Heart left ventricle (tissue), 13 donors: ENCODE measurements around the gene SMAD3.

Experiments used
- POLR2A ChIP-seq, 2 donors: fragments of 450-650 bp; IDR thresholded peaks; one replicate each; pipeline ENCODE4 v1.6.1; 2017; ENCODE audit warnings: antibody characterized with exemption in 2 of 2, mild to moderate bottlenecking in 2 of 2, moderate library complexity in 2 of 2
- TF ChIP-seq, protein P1 (sequence below), 12 donors: fragments of 200-600 bp; sonication (generic) in 4 of 12; IDR thresholded peaks; one replicate each; pipeline versions ENCODE4 v1.5.0 to v1.8.0; 2018 to 2022; ENCODE audit warnings: antibody characterized with exemption in 12 of 12, mild to moderate bottlenecking in 5 of 12
- donor health status: ischemic (EF 13 %, LVEDD 7.1; RV severe dilation, severe dysfunction).
- donor health status: DM: no; HTN: yes; CAD: no.
- donor health status: DM: no; HTN: no; CAD: no.
- donor health status: ischemic (EF 25% LVEDD 6.9; RV normal size, moderate dysfunction).
- donor health status: ischemic (EF 25% LVEDD 5.7; RV mildly dilated, moderate dysfunction).
- donor health status: ischemic (EF 35%, LVEDD 5.7; RV mildly dilated, moderate dysfunction).
- donor health status: nonischemic (EF 11% LVEDD 7.7; RV severe dilation, severe dysfunction).
- donor health status: DM: yes; HTN: yes; CAD: no.
- donor health status: PGD.
- donor health status: ischemic (EF 29% LVEDD 5.4; RV normal size, mild dysfunction).
- donor health status: nonischemic (EF 23%, LVEDD 6.1; RV moderate dilation, normal function).

GRCh38 chr15:67114846-67115585 is 49.6 kb downstream of the SMAD3 start:
- TF ChIP-seq, protein P1, sequence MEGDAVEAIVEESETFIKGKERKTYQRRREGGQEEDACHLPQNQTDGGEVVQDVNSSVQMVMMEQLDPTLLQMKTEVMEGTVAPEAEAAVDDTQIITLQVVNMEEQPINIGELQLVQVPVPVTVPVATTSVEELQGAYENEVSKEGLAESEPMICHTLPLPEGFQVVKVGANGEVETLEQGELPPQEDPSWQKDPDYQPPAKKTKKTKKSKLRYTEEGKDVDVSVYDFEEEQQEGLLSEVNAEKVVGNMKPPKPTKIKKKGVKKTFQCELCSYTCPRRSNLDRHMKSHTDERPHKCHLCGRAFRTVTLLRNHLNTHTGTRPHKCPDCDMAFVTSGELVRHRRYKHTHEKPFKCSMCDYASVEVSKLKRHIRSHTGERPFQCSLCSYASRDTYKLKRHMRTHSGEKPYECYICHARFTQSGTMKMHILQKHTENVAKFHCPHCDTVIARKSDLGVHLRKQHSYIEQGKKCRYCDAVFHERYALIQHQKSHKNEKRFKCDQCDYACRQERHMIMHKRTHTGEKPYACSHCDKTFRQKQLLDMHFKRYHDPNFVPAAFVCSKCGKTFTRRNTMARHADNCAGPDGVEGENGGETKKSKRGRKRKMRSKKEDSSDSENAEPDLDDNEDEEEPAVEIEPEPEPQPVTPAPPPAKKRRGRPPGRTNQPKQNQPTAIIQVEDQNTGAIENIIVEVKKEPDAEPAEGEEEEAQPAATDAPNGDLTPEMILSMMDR (IDR thresholded peaks at IDR 0.05) = no peak
- TF ChIP-seq POLR2A (IDR thresholded peaks at IDR 0.05) = no peak
